Epithelial cell of esophagus (primary cell): ENCODE results near the gene MBP.
"Not testable (repeated sequence)": the region's sequence is repeated elsewhere in the genome, so short reads cannot be mapped to it uniquely, and the experiment has no call there.

ENCODE experiments used
- DNase-seq: peaks from one replicate; pipeline ENCODE4 v3.0.0; 2010; ENCODE audit warnings: low read depth
- H3K4me3 ChIP-seq: 2 replicates; pipeline ENCODE4 v1.5.1; 2011; ENCODE audit warnings: mild to moderate bottlenecking, low read length, control low read depth
- TF ChIP-seq, protein P1 (sequence below): IDR thresholded peaks from 2 replicates; pipeline ENCODE4 v1.5.1; 2011; ENCODE audit warnings: low read depth, mild to moderate bottlenecking, low read length, control low read depth, inconsistent platforms; ENCODE audit not compliant: insufficient read depth; ENCODE audit errors: missing control alignments

The MBP gene

DNA sequence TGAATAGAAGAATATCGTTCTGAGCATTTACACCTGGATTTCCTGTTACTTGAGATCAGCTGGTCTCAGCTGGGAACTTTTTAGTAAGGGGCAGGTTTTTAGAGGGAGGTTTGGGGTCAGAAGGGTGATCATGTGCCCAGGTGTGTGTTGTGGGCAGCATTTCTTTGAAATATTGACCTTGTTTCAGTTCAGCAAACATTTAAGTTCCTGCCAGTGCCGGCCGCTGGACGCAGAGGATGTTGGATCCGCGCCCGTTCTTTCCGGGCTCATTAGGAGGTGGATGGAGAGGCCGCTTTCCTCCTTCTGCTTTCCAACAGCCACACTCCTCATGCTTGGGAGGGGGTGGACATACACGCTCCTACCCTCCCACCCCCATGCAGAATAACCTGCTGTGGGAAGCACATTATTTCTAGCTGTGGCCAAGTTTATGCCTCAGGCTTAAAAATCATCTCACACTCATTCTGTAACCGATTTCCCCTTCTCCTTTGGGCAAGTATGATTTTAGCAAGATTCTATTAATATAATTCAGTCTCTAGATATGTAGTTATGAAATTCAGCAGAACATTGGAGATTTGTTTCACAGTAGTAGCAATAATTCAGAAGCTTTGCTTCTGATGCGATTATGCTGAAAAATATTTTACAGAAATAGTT lies 178.9 kb downstream of the MBP start:
- TF ChIP-seq, protein P1, sequence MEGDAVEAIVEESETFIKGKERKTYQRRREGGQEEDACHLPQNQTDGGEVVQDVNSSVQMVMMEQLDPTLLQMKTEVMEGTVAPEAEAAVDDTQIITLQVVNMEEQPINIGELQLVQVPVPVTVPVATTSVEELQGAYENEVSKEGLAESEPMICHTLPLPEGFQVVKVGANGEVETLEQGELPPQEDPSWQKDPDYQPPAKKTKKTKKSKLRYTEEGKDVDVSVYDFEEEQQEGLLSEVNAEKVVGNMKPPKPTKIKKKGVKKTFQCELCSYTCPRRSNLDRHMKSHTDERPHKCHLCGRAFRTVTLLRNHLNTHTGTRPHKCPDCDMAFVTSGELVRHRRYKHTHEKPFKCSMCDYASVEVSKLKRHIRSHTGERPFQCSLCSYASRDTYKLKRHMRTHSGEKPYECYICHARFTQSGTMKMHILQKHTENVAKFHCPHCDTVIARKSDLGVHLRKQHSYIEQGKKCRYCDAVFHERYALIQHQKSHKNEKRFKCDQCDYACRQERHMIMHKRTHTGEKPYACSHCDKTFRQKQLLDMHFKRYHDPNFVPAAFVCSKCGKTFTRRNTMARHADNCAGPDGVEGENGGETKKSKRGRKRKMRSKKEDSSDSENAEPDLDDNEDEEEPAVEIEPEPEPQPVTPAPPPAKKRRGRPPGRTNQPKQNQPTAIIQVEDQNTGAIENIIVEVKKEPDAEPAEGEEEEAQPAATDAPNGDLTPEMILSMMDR = no peak
- H3K4me3 ChIP-seq = no peak overlapping the region
- DNase-seq = no peak

DNA sequence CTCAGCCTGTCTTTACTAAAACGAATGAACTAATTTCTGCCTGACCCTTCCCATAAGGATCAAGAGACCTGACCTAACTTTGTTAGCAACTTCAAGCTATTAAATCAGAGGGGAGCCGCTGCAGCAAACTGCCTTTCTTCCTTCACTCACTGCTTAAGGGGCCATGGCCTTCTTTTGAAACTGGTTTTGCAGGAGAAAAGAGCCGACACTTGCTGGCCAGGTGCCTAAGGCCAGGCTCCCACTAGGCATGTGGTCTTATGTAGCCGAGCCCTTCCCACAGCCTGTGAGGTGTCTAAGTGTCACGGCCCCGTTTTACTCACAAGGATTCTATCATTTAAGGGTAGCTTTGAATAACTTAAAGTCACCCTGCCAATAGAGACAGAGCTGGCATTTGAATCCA lies 179.4 kb downstream of the MBP start:
- TF ChIP-seq, protein P1 = no peak
- DNase-seq = peak; percentile 11
- no peak overlapping the region for H3K4me3 ChIP-seq

DNA sequence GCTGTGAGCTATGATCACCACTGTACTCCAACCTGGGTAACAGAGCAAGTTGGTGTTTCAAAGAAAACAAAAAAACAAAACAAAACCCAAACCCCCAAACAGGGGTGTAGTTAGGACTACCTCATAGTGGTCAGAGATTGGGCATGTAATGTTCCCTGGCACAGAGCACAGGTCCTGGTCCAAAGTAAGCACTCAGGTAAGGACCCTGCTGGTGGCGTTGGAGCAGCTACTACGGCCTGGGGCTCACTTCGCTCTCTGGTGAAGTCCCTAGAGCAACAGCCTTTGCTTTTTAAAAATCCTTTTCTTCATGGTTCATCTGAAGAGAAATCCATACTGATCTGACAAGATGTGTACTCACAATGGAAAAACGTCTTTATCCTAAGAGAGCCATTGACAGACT lies 179.8 kb downstream of the MBP start:
- DNase-seq = no peak
- no peak overlapping the region for H3K4me3 ChIP-seq
- TF ChIP-seq, protein P1 = no peak

DNA sequence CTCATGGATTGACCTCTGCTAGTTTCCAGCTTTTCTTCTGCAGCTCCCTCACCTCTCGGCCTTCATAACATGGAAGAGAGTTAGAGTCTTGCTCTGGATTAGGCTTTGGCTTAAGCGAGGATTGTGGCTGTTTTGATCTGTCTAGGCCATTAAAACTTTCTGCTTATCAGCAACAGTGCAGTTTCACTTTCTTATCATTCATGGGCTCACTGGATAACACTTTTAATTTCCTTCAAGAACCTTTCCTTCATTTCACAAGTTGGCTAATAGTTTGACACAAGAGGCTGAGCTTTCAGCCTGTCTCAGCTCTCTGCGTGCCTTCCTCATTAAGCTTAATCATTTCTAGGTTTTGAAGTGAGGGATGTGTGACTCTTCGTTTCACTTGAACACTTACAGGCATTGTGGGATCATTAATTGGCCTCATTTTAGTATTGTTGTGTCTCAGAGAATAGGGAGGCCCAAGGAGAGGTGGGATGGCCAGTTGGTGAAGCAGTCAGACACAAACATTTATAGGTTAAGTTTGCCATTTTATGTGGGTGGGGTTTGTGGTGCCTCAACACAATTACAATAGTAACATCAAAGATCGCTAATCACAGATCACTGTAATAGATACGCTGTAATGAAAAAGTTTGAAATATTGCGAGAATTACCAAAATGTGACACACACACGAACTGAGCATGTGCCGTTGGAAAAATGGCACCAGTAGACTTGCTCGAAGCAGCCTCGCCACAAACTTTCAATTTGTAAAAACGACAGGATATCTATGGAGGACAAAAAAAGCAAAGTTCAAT lies 180.9 kb downstream of the MBP start:
- TF ChIP-seq, protein P1 = no peak
- DNase-seq = no peak
- H3K4me3 ChIP-seq = no peak overlapping the region

DNA sequence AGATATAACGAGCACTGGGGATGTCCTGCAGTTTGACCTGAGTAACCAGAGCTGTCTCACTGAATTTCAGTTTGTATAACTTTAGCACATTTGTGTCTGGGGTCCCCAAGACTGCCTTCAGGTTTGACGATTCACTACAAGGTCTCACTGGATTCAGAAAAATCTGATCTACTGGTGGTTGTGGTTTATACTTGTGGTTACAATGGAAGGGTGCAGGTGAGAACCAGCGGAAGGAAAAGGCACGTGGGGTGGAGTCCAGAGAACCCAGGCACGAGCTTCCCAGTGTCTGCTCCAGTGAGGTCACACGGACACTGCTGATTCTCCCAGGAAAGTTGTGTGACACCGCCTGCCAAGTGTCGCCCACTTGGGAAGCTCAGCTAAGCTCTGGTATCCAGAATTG lies 184.2 kb downstream of the MBP start:
- TF ChIP-seq, protein P1 = no peak
- H3K4me3 ChIP-seq = no peak overlapping the region
- no peak for DNase-seq

DNA sequence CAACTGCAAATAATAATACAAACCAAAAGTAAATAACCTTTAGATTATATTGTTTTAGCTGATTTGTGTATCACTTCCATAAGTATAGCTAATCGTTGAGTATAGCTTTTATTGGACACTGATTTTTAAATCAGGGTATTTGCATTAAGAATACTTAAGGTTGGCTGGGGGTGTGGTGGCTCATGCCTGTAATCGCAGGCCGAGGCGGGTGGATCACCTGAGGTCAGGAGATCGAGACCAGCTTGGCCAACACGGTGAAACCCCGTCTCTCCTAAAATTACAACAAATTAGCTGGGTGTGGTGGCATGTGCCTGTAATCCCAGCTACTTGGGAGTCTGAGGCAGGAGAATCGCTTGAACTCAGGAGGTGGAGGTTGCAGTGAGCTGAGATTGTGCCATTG lies 188.2 kb downstream of the MBP start:
- DNase-seq, H3K4me3 ChIP-seq: not testable (repeated sequence)

DNA sequence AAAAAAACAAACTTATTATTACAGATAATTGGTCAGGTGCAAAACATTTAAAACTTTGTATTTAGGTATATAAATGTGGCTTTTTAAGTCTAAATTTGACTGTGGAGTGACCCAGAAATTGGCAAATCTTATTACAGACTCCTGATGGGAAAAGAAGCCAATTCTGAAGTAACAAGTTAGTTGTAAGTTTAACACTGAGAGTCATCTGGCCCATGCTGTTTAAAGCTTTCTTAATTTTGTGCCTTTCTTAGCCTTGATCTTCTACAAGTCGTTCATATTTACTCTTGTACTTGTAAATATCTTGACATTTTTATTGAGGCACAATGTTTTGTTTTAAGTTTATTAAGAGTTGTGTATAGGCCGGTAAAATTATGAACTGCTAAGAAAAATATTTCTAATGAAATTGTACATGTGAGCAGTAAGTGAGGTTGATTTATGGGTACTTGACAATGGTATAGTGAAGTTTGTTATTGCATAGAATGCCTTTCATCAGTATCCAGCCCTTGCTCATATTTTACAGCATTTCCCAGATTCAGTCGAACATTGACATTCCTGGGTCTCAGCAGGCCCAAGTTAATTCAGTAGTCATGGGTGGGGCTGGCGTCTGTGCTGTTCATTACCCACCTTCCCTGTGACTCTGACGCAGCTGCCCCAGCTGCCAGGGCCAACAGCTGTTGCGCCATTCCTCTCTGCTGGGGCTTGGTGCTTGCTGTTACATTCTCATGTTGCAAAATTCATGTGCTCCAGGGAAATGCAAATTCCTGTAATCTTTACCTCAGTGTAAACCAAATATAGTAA lies 188.8 kb downstream of the MBP start:
- H3K4me3 ChIP-seq = no peak overlapping the region
- DNase-seq = peak; percentile 45
- TF ChIP-seq, protein P1 = no peak
